ENCODE measurements around the gene PYGO2. TPM values are rescaled to one million over a fixed set of nuclear protein-coding genes. Genes with fewer than 3 reads are reported as not detected.

PYGO2 gene
- total RNA-seq, 3 donors from 2014 or later (not counting 1 experiment from before 2014, with no cell fraction given), result 21.6 to 32.1 (median 27.5) TPM

DNA sequence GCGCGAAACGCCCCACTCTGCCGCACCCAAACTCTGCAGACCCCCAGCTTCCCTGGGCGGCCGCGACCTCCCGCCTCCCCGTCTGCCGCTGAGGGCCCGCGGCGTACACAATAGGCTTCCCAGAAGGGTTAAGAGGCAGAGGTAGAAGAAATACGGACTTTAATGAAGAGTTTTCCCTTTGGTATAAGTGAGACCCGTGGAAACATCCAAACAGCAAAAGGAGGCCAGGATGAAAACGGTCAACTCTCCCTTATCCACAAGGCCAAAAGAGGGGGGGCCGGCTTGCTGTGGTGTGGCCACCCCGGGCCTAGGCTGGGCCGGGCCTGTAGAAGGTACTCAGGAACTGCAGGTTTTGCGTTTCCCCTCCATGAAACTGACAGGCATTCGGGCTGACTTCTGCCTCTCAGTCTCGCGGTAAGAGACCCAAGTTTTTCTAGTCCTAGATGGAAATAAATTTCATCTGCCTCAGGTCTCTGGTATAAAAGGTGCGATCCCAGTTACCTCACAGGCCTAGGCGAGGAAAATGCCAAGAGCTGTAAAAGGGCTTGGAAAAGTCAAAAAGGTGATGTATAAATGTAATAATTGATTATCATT is 671 bp upstream of the PYGO2 start:
- H3K27me3 ChIP-seq (ENCODE audit: control insufficient read depth, insufficient read depth, low read length), result no peaks in the 10 kb centered on the region
- no peaks in the 10 kb centered on the region for H3K9me3 ChIP-seq (ENCODE audit: control insufficient read depth, insufficient read depth, low read length)
- peak; percentile 2 to 13 (median 8) for ATAC-seq
- H3K27ac Mint-ChIP-seq, result peak overlapping the region; percentile 88
- H3K4me3 Mint-ChIP-seq, result peak overlapping the region; percentile 89
- H3K36me3 Mint-ChIP-seq, result no peaks in the 10 kb centered on the region
- intact Hi-C loops (cut with micrococcal nuclease), result loop anchor here (1.0 kb wide), 1 partner anchor 55 kb away; no protein-coding TSS in a partner anchor
- H3K4me1 Mint-ChIP-seq, result peaks cover 18 to 29% of the 10 kb centered on the region in 2 donors
- peaks cover 20% of the 10 kb centered on the region for H3K4me1 ChIP-seq (ENCODE audit: control insufficient read depth, insufficient read depth, low read length)
- no peaks in the 10 kb centered on the region for H3K9me3 Mint-ChIP-seq
- WGBS (ENCODE audit: insufficient coverage), result 2% methylated on average over 24 of the region's 25 CpGs
- H3K36me3 ChIP-seq (ENCODE audit: control insufficient read depth, insufficient read depth, low read length), result peaks cover 49% of the 10 kb centered on the region
- no peaks in the 10 kb centered on the region for H3K27me3 Mint-ChIP-seq (ENCODE audit: low read depth in 2 of 2)
- TF ChIP-seq CTCF (IDR thresholded peaks at IDR 0.05), result peak; percentile 15
- H3K4me3 ChIP-seq (ENCODE audit: low read length), result peak overlapping the region; percentile 65
- H3K27ac ChIP-seq (ENCODE audit: low read length), result peak overlapping the region; percentile 93
- peak in 1 of 2 donors; percentile 50 for DNase-seq

DNA sequence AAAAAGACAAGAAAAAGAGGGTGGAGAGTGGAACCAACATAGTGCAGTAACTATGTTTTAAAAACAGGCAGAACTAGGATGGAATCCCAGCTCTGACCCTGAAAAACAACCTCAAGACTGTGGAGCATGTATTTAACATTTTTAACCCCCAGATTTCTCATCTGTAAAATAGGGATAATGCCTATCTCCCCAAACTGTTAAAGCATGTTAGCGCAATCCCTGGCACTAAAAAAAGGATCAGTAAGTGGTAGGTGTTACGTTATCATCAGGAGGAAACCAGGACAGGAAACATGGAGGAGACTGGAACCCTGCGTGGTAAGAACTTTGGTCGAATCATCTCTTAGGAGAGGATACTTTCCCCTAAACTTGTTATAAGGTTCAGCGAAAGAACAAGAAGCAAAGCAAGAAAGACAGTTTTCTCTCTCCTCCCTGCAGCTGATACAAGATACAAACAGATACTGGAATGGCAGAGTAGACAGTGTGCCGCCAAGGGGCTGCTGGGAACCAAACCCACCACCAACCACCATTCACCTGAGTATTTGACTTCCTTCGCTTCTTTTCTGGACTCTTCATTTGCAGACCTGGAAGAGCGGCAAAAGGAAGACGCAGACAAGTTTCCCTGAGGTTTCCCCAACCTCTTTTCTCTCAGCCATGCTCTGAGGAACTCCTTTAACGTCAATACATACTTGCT is 991 bp downstream of the PYGO2 start:
- 10% methylated on average over 8 of the region's 10 CpGs for WGBS (ENCODE audit: insufficient coverage)
- H3K4me1 ChIP-seq (ENCODE audit: control insufficient read depth, insufficient read depth, low read length), result peaks cover 29% of the 10 kb centered on the region
- H3K9me3 Mint-ChIP-seq, result no peaks in the 10 kb centered on the region

DNA sequence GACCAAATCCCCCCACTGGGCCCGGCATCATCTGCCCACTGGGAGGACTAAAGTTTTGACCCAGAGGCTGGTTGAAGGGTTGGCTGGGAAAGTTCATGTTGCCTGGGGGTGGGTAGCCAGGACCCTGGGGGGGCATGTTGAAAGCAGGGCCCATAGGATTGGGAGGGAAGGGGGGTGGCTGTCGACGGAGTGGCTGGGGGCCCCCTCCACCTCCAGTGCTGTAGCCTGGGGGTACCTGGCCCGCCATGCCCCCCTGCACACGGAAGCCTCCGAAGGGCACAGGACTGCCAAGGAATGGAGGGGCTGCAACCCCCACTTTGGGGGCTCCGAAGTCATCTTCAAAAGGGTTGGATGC is 2.2 kb downstream of the PYGO2 start:
- H3K4me1 Mint-ChIP-seq, result peaks cover 41 to 47% of the 10 kb centered on the region in 2 donors
- TF ChIP-seq CTCF (IDR thresholded peaks at IDR 0.05), result no peak
- H3K4me3 Mint-ChIP-seq, result no peak overlapping the region
- no peaks in the 10 kb centered on the region for H3K9me3 ChIP-seq (ENCODE audit: control insufficient read depth, insufficient read depth, low read length)
- no peaks in the 10 kb centered on the region for H3K36me3 Mint-ChIP-seq
- no peak for DNase-seq
- H3K4me3 ChIP-seq (ENCODE audit: low read length), result no peak overlapping the region
- intact Hi-C loops (cut with micrococcal nuclease), result loop anchor here (5.0 kb wide), 1 partner anchor 93 kb away; the partner anchor contains the start of gene ADAM15
- H3K9me3 Mint-ChIP-seq, result no peaks in the 10 kb centered on the region
- H3K27me3 ChIP-seq (ENCODE audit: control insufficient read depth, insufficient read depth, low read length), result no peaks in the 10 kb centered on the region
- WGBS (ENCODE audit: insufficient coverage), result 98% methylated on average over 7 of the region's 7 CpGs
- ATAC-seq, result no peak
- peaks cover 41% of the 10 kb centered on the region for H3K4me1 ChIP-seq (ENCODE audit: control insufficient read depth, insufficient read depth, low read length)
- H3K27ac Mint-ChIP-seq, result peak overlapping the region in 1 of 2 donors; percentile 88
- no peaks in the 10 kb centered on the region for H3K27me3 Mint-ChIP-seq (ENCODE audit: low read depth in 2 of 2)
- H3K27ac ChIP-seq (ENCODE audit: low read length), result no peak overlapping the region
- H3K36me3 ChIP-seq (ENCODE audit: control insufficient read depth, insufficient read depth, low read length), result peaks cover 25% of the 10 kb centered on the region

More for the DNA sequence above, 991 bp downstream of the PYGO2 start:
- Histone ChIP-seq H3K36me3 (ENCODE audit: control insufficient read depth, insufficient read depth, low read length) (peaks cover 33% of the 10 kb centered on the region), H3K9me3 (ENCODE audit: control insufficient read depth, insufficient read depth, low read length) (no peaks in the 10 kb centered on the region), H3K27ac (ENCODE audit: low read length) (peak overlapping the region; percentile 93), H3K27me3 (ENCODE audit: control insufficient read depth, insufficient read depth, low read length) (no peaks in the 10 kb centered on the region), H3K4me3 (ENCODE audit: low read length) (peak overlapping the region; percentile 65)
- H3K27me3 Mint-ChIP-seq (ENCODE audit: low read depth in 2 of 2), result no peaks in the 10 kb centered on the region
- peak in 1 of 2 donors; percentile 41 for DNase-seq
- peak overlapping the region; percentile 91 for H3K4me3 Mint-ChIP-seq
- intact Hi-C loops (cut with micrococcal nuclease), result loop anchor here (2.0 kb wide), 1 partner anchor 38 kb away; no protein-coding TSS in a partner anchor
- no peak for ATAC-seq
- peaks cover 29 to 37% of the 10 kb centered on the region in 2 donors for H3K4me1 Mint-ChIP-seq
- TF ChIP-seq CTCF (IDR thresholded peaks at IDR 0.05), result no peak
- H3K36me3 Mint-ChIP-seq, result no peaks in the 10 kb centered on the region
- H3K27ac Mint-ChIP-seq, result peak overlapping the region; percentile 88

Measured in natural killer cell (primary cell).